Neuronal stem cell (in vitro differentiated cells): ENCODE measurements around the gene REX1BD.

Source experiments
- DNase-seq: peaks from one replicate; pipeline ENCODE4 v3.0.0-alpha.2; 2013; ENCODE audit warnings: low spot score
- H2AFZ ChIP-seq: one replicate; pipeline ENCODE4 v1.6.1; 2013; ENCODE audit warnings: mild to moderate bottlenecking, low read length, inconsistent platforms
- H2AK5ac ChIP-seq: 2 replicates; pipeline ENCODE4 v1.6.1; 2013; ENCODE audit warnings: low read depth, mild to moderate bottlenecking, inconsistent platforms, low read length, moderate library complexity, mixed read lengths
- H2BK120ac ChIP-seq: 2 replicates; pipeline ENCODE4 v1.6.1; 2013; ENCODE audit warnings: low read depth, mild to moderate bottlenecking, inconsistent platforms, low read length, moderate library complexity, mixed read lengths
- H2BK12ac ChIP-seq: one replicate; pipeline ENCODE4 v1.6.1; 2013; ENCODE audit warnings: low read length, inconsistent platforms
- H2BK15ac ChIP-seq: 2 replicates; pipeline ENCODE4 v1.6.1; 2013; ENCODE audit warnings: mild to moderate bottlenecking, low read length, inconsistent platforms, mixed read lengths
- H2BK5ac ChIP-seq: one replicate; pipeline ENCODE4 v1.6.1; 2013; ENCODE audit warnings: inconsistent platforms, mild to moderate bottlenecking, low read length, moderate library complexity
- H3K14ac ChIP-seq: one replicate; pipeline ENCODE4 v1.6.1; 2013; ENCODE audit warnings: low read length, inconsistent platforms
- H3K18ac ChIP-seq: 2 replicates; pipeline ENCODE4 v1.6.1; 2013; ENCODE audit warnings: low read length, inconsistent platforms
- H3K23ac ChIP-seq: 2 replicates; pipeline ENCODE4 v1.6.1; 2013; ENCODE audit warnings: low read depth, mild to moderate bottlenecking, mixed read lengths, low read length, inconsistent platforms; ENCODE audit not compliant: poor library complexity
- H3K27ac ChIP-seq: replicated peaks from 3 replicates; pipeline ENCODE4 v1.5.1; 2013; ENCODE audit warnings: low read length, inconsistent platforms
- H3K27me3 ChIP-seq, 3 experiments: 2 replicates each; pipeline ENCODE4 v1.6.1; 2013; ENCODE audit warnings: low read length in 3 of 3, mild to moderate bottlenecking in 2 of 3, inconsistent platforms in 1 of 3, low read depth in 1 of 3, mixed read lengths in 1 of 3, moderate library complexity in 1 of 3; ENCODE audit not compliant: control insufficient read depth in 3 of 3, insufficient read depth in 3 of 3
- H3K36me3 ChIP-seq, 2 donors: replicated peaks in 1 of 2; 2 replicates each; pipeline ENCODE4 v1.6.1; 2013; ENCODE audit warnings: low read length in 2 of 2; ENCODE audit not compliant: control insufficient read depth in 2 of 2, insufficient read depth in 2 of 2
- H3K4ac ChIP-seq: 2 replicates; pipeline ENCODE4 v1.6.1; 2013; ENCODE audit warnings: inconsistent platforms, mild to moderate bottlenecking, low read length, moderate library complexity
- H3K4me1 ChIP-seq, 2 donors: 1 replicate in 1 of 2; 2 replicates in 1 of 2; pipeline ENCODE4 v1.6.1; 2013; ENCODE audit warnings: low read length in 2 of 2, low read depth in 1 of 2; ENCODE audit not compliant: control insufficient read depth in 2 of 2, insufficient read depth in 1 of 2
- H3K4me2 ChIP-seq: one replicate; pipeline ENCODE4 v1.6.1; 2013; ENCODE audit warnings: mild to moderate bottlenecking, low read length, inconsistent platforms; ENCODE audit not compliant: insufficient read depth, poor library complexity, severe bottlenecking
- H3K4me3 ChIP-seq, 2 donors: 2 replicates each; pipeline ENCODE4 v1.5.1; 2013; ENCODE audit warnings: low read length in 2 of 2, mild to moderate bottlenecking in 2 of 2, inconsistent platforms in 1 of 2, moderate library complexity in 1 of 2
- H3K79me1 ChIP-seq: one replicate; pipeline ENCODE4 v1.6.1; 2013; ENCODE audit warnings: low read depth, mild to moderate bottlenecking, inconsistent platforms, low read length, moderate library complexity
- H3K9ac ChIP-seq: one replicate; pipeline ENCODE4 v1.6.1; 2013; ENCODE audit warnings: mild to moderate bottlenecking, low read depth, low read length, inconsistent platforms; ENCODE audit not compliant: poor library complexity
- H3K9me3 ChIP-seq, 2 donors: replicated peaks in 1 of 2; 2 replicates each; pipeline versions ENCODE3 to v1.6.1; 2013; ENCODE audit warnings: low read length in 2 of 2, mild to moderate bottlenecking in 2 of 2, inconsistent platforms in 1 of 2, low read depth in 1 of 2, mixed read lengths in 1 of 2, moderate library complexity in 1 of 2; ENCODE audit not compliant: control insufficient read depth in 2 of 2, insufficient read depth in 1 of 2
- H4K8ac ChIP-seq: one replicate; pipeline ENCODE4 v1.6.1; 2013; ENCODE audit warnings: low read depth, mild to moderate bottlenecking, inconsistent platforms, low read length, moderate library complexity
- H4K91ac ChIP-seq: one replicate; pipeline ENCODE4 v1.6.1; 2013; ENCODE audit warnings: low read length, low read depth, mild to moderate bottlenecking, inconsistent platforms; ENCODE audit not compliant: poor library complexity
- WGBS, 2 donors: extraction: QIAGEN DNeasy Blood & Tissue Kit; methylation state at CpG; one replicate each; pipeline ENCODE4 v1.1.7; 2013; ENCODE audit warnings: missing lambda C conversion rate in 2 of 2, mixed read lengths in 1 of 2; ENCODE audit not compliant: insufficient read length in 2 of 2, insufficient replicate concordance in 1 of 2; ENCODE audit errors: extremely low coverage in 2 of 2; 5-methylcytosine and 5-hydroxymethylcytosine counted together

Gene REX1BD

GRCh38 chr19:18603958-18604819 is 15.6 kb downstream of the REX1BD start:
- H3K4ac ChIP-seq: no peak overlapping the region
- H3K27ac ChIP-seq: no peak overlapping the region
- peak overlapping the region; percentile 54 for H2AK5ac ChIP-seq
- no peak for DNase-seq
- H2BK12ac ChIP-seq: peak overlapping the region; percentile 12
- no peak overlapping the region for H4K8ac ChIP-seq
- no peaks in the 10 kb centered on the region for H3K9me3 ChIP-seq
- no peak overlapping the region for H2BK5ac ChIP-seq
- H3K18ac ChIP-seq: peak overlapping the region; percentile 94
- peak overlapping the region; percentile 45 for H3K4me2 ChIP-seq
- H3K14ac ChIP-seq: peak overlapping the region; percentile 31
- no peak overlapping the region for H2BK120ac ChIP-seq
- no peaks in the 10 kb centered on the region for H3K79me1 ChIP-seq
- no peaks in the 10 kb centered on the region for H3K36me3 ChIP-seq
- no peak overlapping the region for H4K91ac ChIP-seq
- no peak overlapping the region for H2AFZ ChIP-seq
- WGBS, 2 donors: no CpG with 5 or more reads among the region's 26 CpGs
- no peak overlapping the region for H2BK15ac ChIP-seq
- peaks cover 39 to 85% (median 75%) of the 10 kb centered on the region in 3 experiments for H3K27me3 ChIP-seq
- peak overlapping the region; percentile 30 for H3K9ac ChIP-seq
- peaks cover 14 to 22% of the 10 kb centered on the region in 2 donors for H3K4me1 ChIP-seq
- no peak overlapping the region for H3K23ac ChIP-seq
- no peak overlapping the region for H3K4me3 ChIP-seq

GRCh38 chr19:18604820-18605159 is 16.2 kb downstream of the REX1BD start:
- no peak for DNase-seq
- Histone ChIP-seq H4K8ac (no peak overlapping the region), H3K4me1 (peaks cover 14 to 25% of the 10 kb centered on the region in 2 donors), H3K23ac (no peak overlapping the region), H2BK12ac (no peak overlapping the region), H2AFZ (no peak overlapping the region), H3K27ac (no peak overlapping the region), H2AK5ac (peak overlapping the region; percentile 81), H3K4ac (no peak overlapping the region), H3K27me3 (peaks cover 43 to 87% (median 81%) of the 10 kb centered on the region in 3 experiments), H2BK120ac (no peak overlapping the region), H3K4me2 (no peak overlapping the region), H2BK5ac (no peak overlapping the region), H3K14ac (no peak overlapping the region), H3K9me3 (no peaks in the 10 kb centered on the region), H3K79me1 (no peaks in the 10 kb centered on the region), H3K18ac (no peak overlapping the region), H3K36me3 (no peaks in the 10 kb centered on the region), H3K4me3 (no peak overlapping the region), H2BK15ac (no peak overlapping the region), H4K91ac (no peak overlapping the region), H3K9ac (no peak overlapping the region)
- no CpG with 5 or more reads among the region's 10 CpGs for WGBS, 2 donors

GRCh38 chr19:18605196-18605545 is 16.6 kb downstream of the REX1BD start:
- Histone ChIP-seq H3K14ac (peak overlapping the region; percentile 94), H2BK12ac (peak overlapping the region; percentile 73), H2AK5ac (peak overlapping the region; percentile 81), H2AFZ (no peak overlapping the region), H3K4ac (no peak overlapping the region), H3K4me3 (no peak overlapping the region), H4K8ac (peak overlapping the region; percentile 82), H2BK120ac (no peak overlapping the region), H2BK5ac (peak overlapping the region; percentile 66), H4K91ac (no peak overlapping the region), H3K18ac (peak overlapping the region; percentile 71), H3K4me1 (peaks cover 14 to 28% of the 10 kb centered on the region in 2 donors), H2BK15ac (peak overlapping the region; percentile 91), H3K9me3 (no peaks in the 10 kb centered on the region), H3K9ac (no peak overlapping the region), H3K4me2 (no peak overlapping the region), H3K27me3 (peaks cover 47 to 90% (median 85%) of the 10 kb centered on the region in 3 experiments), H3K79me1 (no peaks in the 10 kb centered on the region), H3K36me3 (no peaks in the 10 kb centered on the region), H3K27ac (no peak overlapping the region), H3K23ac (peak overlapping the region; percentile 91)
- no peak for DNase-seq
- no CpG with 5 or more reads among the region's 17 CpGs for WGBS, 2 donors

GRCh38 chr19:18605546-18606280 is 17.1 kb downstream of the REX1BD start:
- DNase-seq: no peak
- Histone ChIP-seq H4K8ac (peak overlapping the region; percentile 82), H3K18ac (peak overlapping the region; percentile 91), H3K4me3 (no peak overlapping the region), H4K91ac (no peak overlapping the region), H3K79me1 (no peaks in the 10 kb centered on the region), H3K36me3 (no peaks in the 10 kb centered on the region), H2BK15ac (peak overlapping the region; percentile 91), H2BK120ac (no peak overlapping the region), H3K4me1 (peaks cover 18 to 32% of the 10 kb centered on the region in 2 donors), H2BK5ac (peak overlapping the region; percentile 66), H3K4me2 (peak overlapping the region; percentile 18), H3K27ac (no peak overlapping the region), H3K27me3 (peaks cover 51 to 93% (median 89%) of the 10 kb centered on the region in 3 experiments), H3K9ac (no peak overlapping the region), H2AK5ac (peak overlapping the region; percentile 81), H2AFZ (no peak overlapping the region), H3K9me3 (no peaks in the 10 kb centered on the region), H2BK12ac (peak overlapping the region; percentile 73), H3K14ac (peak overlapping the region; percentile 94), H3K23ac (peak overlapping the region; percentile 91), H3K4ac (no peak overlapping the region)
- WGBS, 2 donors: no CpG with 5 or more reads among the region's 65 CpGs
